A549 (cell line): ENCODE data around the gene HAAO. TPM values are rescaled to one million over a fixed set of nuclear protein-coding genes. Genes with fewer than 3 reads are reported as not detected.
A peak's percentile ranks its signal among the peaks of the same experiment; 100 is the strongest.

Experiments
- ATAC-seq, 2 experiments: fragments of 200-7000 bp in 1 of 2; fragments of >200 bp in 1 of 2; cut with Nextera tagmentation in 1 of 2; cut with Tn5 transposase in 1 of 2; 3 replicates each; pipeline versions ENCODE4 v1.8.0 to v1.9.1; 2018 to 2020; ENCODE audit warnings: mild to moderate bottlenecking in 1 of 2, moderate library complexity in 1 of 2
- CTCF ChIA-PET: fragments of 300-600 bp; sonication (Branson Sonifier 250); formaldehyde crosslinking; extraction: SDS; loops from one replicate; lab custom pipeline; 2021; ENCODE audit warnings: antibody characterized with exemption, inconsistent platforms; lab: Yijun Ruan, JAX
- POLR2A ChIA-PET: fragments of 350-600 bp; formaldehyde crosslinking; extraction: SDS; loops from one replicate; lab custom pipeline; 2021; ENCODE audit warnings: antibody characterized with exemption, inconsistent platforms; lab: Yijun Ruan, JAX
- DNase-seq, 2 experiments: peaks; one replicate each; pipeline versions ENCODE4 v3.0.0 to v3.0.0-alpha.2; 2011 to 2016; ENCODE audit warnings: low read depth in 1 of 2, low spot score in 1 of 2
- FAIRE-seq: peaks from 2 replicates; lab custom pipeline; 2011; peaks lifted over from hg19 to GRCh38; lab: Jason Lieb, UNC
- H3K27ac ChIP-seq, 2 experiments: fragments of >200 bp; sonication (Bioruptor Twin); formaldehyde crosslinking; 3 replicates each; pipeline ENCODE4 v1.5.1; 2016 to 2017
- H3K4me1 ChIP-seq: fragments of >200 bp; sonication (Bioruptor Twin); formaldehyde crosslinking; 3 replicates; pipeline ENCODE4 v1.6.1; 2016
- H3K4me2 ChIP-seq: fragments of >200 bp; sonication (Bioruptor Twin); formaldehyde crosslinking; 3 replicates; pipeline ENCODE4 v1.6.1; 2016
- H3K4me3 ChIP-seq: fragments of >200 bp; sonication (Bioruptor Twin); formaldehyde crosslinking; 3 replicates; pipeline ENCODE4 v1.5.1; 2016
- H3K9me3 ChIP-seq: fragments of >200 bp; sonication (Bioruptor Twin); formaldehyde crosslinking; 3 replicates; pipeline ENCODE4 v1.6.1; 2016
- CBX2 ChIP-seq: fragments of 200-600 bp; sonication (generic); IDR thresholded peaks from 2 replicates; pipeline ENCODE4 v1.6.1; 2016; ENCODE audit warnings: low read depth, mild to moderate bottlenecking, borderline replicate concordance
- CHD2 ChIP-seq: fragments of 150-350 bp; IDR thresholded peaks from 2 replicates; pipeline ENCODE4 v1.6.1; 2014; ENCODE audit warnings: low read length; ENCODE audit not compliant: partially characterized antibody
- CHD4 ChIP-seq: fragments of 200-600 bp; sonication (generic); IDR thresholded peaks from 2 replicates; pipeline ENCODE4 v1.6.1; 2016; ENCODE audit warnings: antibody characterized with exemption, mild to moderate bottlenecking, borderline replicate concordance
- FOSB ChIP-seq: fragments of 250-450 bp; sonication (Bioruptor Pico); IDR thresholded peaks from 2 replicates; pipeline ENCODE4 v1.5.0; 2020; ENCODE audit warnings: mild to moderate bottlenecking, moderate library complexity
- FOXS1 ChIP-seq: fragments of 250-450 bp; sonication (Bioruptor Pico); IDR thresholded peaks from 2 replicates; pipeline ENCODE4 v1.5.0; 2020; ENCODE audit warnings: mild to moderate bottlenecking, moderate library complexity
- HEYL ChIP-seq: fragments of 250-450 bp; sonication (Bioruptor Pico); IDR thresholded peaks from 2 replicates; pipeline ENCODE4 v1.8.0; 2021; ENCODE audit warnings: mild to moderate bottlenecking, moderate library complexity
- HOXB13 ChIP-seq: fragments of 250-450 bp; sonication (Bioruptor Pico); IDR thresholded peaks from 2 replicates; pipeline ENCODE4 v1.5.0; 2020; ENCODE audit warnings: low read depth, mild to moderate bottlenecking, moderate library complexity
- JUN ChIP-seq, 2 experiments: fragments of >200 bp; sonication (Bioruptor Twin); formaldehyde crosslinking; IDR thresholded peaks; 2 replicates in 1 of 2; 3 replicates in 1 of 2; pipeline ENCODE4 v1.6.1; 2016 to 2017
- KDM1A ChIP-seq: fragments of 200-600 bp; sonication (generic); IDR thresholded peaks from 2 replicates; pipeline ENCODE4 v1.6.1; 2016; ENCODE audit warnings: low read depth, mild to moderate bottlenecking
- MAZ ChIP-seq: fragments of 150-350 bp; IDR thresholded peaks from 2 replicates; pipeline ENCODE4 v1.6.1; 2014; ENCODE audit warnings: antibody characterized with exemption, low read depth, low read length, borderline replicate concordance
- NR3C1 ChIP-seq: fragments of >200 bp; sonication (Bioruptor Twin); formaldehyde crosslinking; IDR thresholded peaks from 3 replicates; pipeline ENCODE4 v1.6.1; 2017
- PHF8 ChIP-seq: fragments of 200-600 bp; sonication (generic); IDR thresholded peaks from 2 replicates; pipeline ENCODE4 v1.6.1; 2016; ENCODE audit warnings: low read depth, mild to moderate bottlenecking, antibody characterized with exemption, moderate library complexity, borderline replicate concordance
- POLR2AphosphoS2 ChIP-seq: conservative IDR thresholded peaks from 2 replicates; pipeline ENCODE4 v1.6.1; 2012; ENCODE audit warnings: low read length, improper control_type of control experiment, inconsistent platforms
- RARB ChIP-seq: fragments of 250-450 bp; sonication (Bioruptor Pico); IDR thresholded peaks from 2 replicates; pipeline ENCODE4 v1.8.0; 2021; ENCODE audit warnings: mild to moderate bottlenecking, moderate library complexity
- TP53 ChIP-seq: fragments of 250-450 bp; sonication (Bioruptor Pico); IDR thresholded peaks from 2 replicates; pipeline ENCODE4 v1.5.0; 2021; ENCODE audit warnings: mild to moderate bottlenecking, moderate library complexity
- ZC3H11A ChIP-seq: fragments of 450-650 bp; IDR thresholded peaks from 2 replicates; pipeline ENCODE4 v1.6.1; 2014; ENCODE audit warnings: antibody characterized with exemption, mild to moderate bottlenecking
- ZFP36 ChIP-seq: fragments of 450-650 bp; IDR thresholded peaks from 2 replicates; pipeline ENCODE4 v1.6.1; 2014; ENCODE audit warnings: borderline replicate concordance; ENCODE audit not compliant: partially characterized antibody
- ZNF302 ChIP-seq: fragments of 250-450 bp; sonication (Bioruptor Pico); IDR thresholded peaks from 2 replicates; pipeline ENCODE4 v1.9.0; 2021; ENCODE audit warnings: inconsistent platforms, mild to moderate bottlenecking, moderate library complexity
- WGBS: methylation state at CpG from one replicate; pipeline ENCODE4 v1.1.6; 2017; ENCODE audit errors: missing lambda C conversion rate; 5-methylcytosine and 5-hydroxymethylcytosine counted together
- polyA plus RNA-seq, 4 experiments: library from polyadenylated mRNA; depleted of rRNA in 3 of 4; stranded (reverse); fragments of >200 nt; fragmentation: RNase III in 1 of 4; extraction: RNeasy Plus Mini Kit Qiagen cat#74134 plus additional on column Dnase treatment in 1 of 4; gene quantifications; 2 replicates in 3 of 4; 3 replicates in 1 of 4; pipeline ENCODE4 v1.2.3, GENCODE V29; 2011 to 2017
- TF ChIP-seq, protein P1 (sequence below): IDR thresholded peaks from 2 replicates; pipeline ENCODE4 v1.6.1; 2012
- TF ChIP-seq, protein P2 (sequence below): fragments of 250-450 bp; sonication (Bioruptor Pico); IDR thresholded peaks from 2 replicates; pipeline ENCODE4 v1.5.0; 2020; ENCODE audit warnings: low read depth, mild to moderate bottlenecking, moderate library complexity
- TF ChIP-seq, protein P3 (sequence below): IDR thresholded peaks from 2 replicates; pipeline ENCODE4 v1.6.1; 2012

Gene HAAO
- polyA plus RNA-seq, 2 of the 4 experiments (the other 2 are of a cell fraction), result not detected

DNA sequence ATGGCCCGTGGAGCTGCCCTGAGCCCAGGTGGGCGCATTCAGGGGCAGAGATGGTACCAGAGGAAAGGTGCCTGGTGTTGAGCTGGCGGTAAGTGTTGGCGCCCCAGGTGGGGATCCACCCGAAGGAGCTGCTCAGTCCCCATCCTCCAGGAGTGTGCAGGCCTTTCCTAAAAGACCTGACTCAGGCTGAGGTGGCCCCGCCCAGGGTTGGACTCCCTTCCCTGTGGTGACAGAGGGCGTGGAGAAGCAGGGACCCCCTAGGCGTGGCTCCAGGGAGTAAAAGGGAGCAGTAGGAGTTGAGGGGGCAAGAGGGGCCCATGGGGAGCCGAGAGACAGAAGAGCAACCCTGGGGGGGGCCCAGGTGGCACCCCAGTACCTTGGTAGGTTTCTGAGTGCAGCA is 30.8 kb downstream of the HAAO start (continued):
- TF ChIP-seq, protein P1, sequence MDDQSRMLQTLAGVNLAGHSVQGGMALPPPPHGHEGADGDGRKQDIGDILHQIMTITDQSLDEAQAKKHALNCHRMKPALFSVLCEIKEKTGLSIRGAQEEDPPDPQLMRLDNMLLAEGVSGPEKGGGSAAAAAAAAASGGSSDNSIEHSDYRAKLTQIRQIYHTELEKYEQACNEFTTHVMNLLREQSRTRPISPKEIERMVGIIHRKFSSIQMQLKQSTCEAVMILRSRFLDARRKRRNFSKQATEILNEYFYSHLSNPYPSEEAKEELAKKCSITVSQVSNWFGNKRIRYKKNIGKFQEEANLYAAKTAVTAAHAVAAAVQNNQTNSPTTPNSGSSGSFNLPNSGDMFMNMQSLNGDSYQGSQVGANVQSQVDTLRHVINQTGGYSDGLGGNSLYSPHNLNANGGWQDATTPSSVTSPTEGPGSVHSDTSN, result no peak

DNA sequence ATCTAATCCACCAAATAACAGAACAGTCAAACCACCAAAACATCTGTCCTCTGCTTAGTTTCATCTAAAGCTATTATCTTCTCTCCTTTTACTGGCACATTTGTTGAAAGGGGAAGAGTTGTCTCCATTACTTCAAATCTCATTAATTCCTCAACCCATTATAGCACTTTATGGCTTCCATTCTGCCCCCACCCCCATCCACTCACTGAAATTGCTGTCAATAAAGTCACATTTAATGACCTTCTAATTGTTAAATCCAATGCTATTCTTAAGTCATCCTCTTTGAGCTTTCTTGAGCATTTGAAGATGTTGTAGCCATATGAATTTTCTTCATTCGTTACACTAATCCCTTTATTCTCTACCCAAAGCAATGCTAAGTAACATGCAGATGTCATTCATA is 33.6 kb downstream of the HAAO start:
- no peak for DNase-seq
- ChIA-PET CTCF (interaction anchor here (1.0 to 1.6 kb wide), 2 partner anchors 8 to 10 kb away, joined by 4 read pairs; no protein-coding TSS in a partner anchor), POLR2A (no interaction called here)
- H3K27ac ChIP-seq, result no peak overlapping the region
- no peak overlapping the region for H3K4me2 ChIP-seq
- TF ChIP-seq, protein P2, sequence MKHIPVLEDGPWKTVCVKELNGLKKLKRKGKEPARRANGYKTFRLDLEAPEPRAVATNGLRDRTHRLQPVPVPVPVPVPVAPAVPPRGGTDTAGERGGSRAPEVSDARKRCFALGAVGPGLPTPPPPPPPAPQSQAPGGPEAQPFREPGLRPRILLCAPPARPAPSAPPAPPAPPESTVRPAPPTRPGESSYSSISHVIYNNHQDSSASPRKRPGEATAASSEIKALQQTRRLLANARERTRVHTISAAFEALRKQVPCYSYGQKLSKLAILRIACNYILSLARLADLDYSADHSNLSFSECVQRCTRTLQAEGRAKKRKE (CRISPR knock-in tag), result no peak
- no peak for TF ChIP-seq FOSB
- TF ChIP-seq ZNF302 (CRISPR knock-in tag), result no peak
- TF ChIP-seq, protein P3, sequence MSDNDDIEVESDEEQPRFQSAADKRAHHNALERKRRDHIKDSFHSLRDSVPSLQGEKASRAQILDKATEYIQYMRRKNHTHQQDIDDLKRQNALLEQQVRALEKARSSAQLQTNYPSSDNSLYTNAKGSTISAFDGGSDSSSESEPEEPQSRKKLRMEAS, result no peak
- TF ChIP-seq ZC3H11A, result no peak
- TF ChIP-seq JUN (IDR thresholded peaks at IDR 0.05), result no peak
- TF ChIP-seq FOXS1 (CRISPR knock-in tag), result no peak
- no peak for TF ChIP-seq CHD4
- TF ChIP-seq NR3C1, result no peak
- no peak for TF ChIP-seq CBX2
- TF ChIP-seq HEYL (CRISPR knock-in tag), result no peak
- no peak for TF ChIP-seq TP53
- TF ChIP-seq POLR2AphosphoS2, result no peak
- 90% methylated on average over 1 of the region's 1 CpG for WGBS
- H3K4me1 ChIP-seq, result no peaks in the 10 kb centered on the region
- FAIRE-seq, result peak; percentile 56
- no peak for ATAC-seq
- H3K4me3 ChIP-seq, result no peak overlapping the region
- no peaks in the 10 kb centered on the region for H3K9me3 ChIP-seq

DNA sequence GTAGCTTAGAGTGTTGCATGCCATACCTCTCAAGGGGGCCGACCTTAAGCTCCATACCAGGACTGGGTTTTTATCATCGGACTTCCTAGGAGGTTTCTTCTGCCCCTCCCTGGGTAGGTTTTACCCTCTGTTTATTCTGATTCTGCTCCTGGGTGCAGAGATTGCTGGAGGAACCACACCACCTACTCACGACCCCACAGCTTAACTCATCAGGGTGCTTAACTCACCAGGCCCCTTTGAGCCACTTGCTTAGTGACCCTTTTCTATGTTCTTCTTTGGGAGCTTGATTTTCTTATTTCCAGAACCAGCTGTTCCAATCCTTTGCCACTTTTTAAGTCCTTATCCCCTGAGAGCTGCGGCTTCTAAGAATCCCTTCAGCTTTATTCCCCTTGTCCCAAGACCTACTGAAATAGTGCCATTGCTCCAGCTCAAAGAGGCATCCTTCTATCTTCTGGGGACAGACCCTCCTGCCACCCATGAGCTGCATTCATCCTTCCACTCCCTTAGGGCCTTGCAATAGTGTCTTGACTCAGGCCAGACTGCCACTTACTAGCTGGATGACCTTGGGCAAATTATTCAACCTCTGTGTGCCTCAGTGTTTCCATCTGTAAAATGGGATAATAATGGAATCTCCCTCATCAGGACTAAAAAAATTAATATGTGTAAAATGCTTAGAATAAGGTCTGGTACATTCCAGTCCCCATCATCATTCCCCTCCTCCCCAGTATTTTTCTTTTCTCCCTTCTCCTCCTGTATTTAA is 34.2 kb downstream of the HAAO start:
- TF ChIP-seq, protein P2 (CRISPR knock-in tag), result no peak
- TF ChIP-seq ZFP36, result no peak
- no peak for TF ChIP-seq HOXB13 (CRISPR knock-in tag)
- TF ChIP-seq KDM1A, result no peak
- TF ChIP-seq MAZ, result no peak
- TF ChIP-seq RARB (CRISPR knock-in tag), result no peak
- TF ChIP-seq PHF8, result no peak
- TF ChIP-seq CHD2, result no peak
- FAIRE-seq (no peak), ATAC-seq (no peak), DNase-seq (no peak)
- no peak overlapping the region for H3K4me3 ChIP-seq
- no peak overlapping the region for H3K4me2 ChIP-seq
- H3K9me3 ChIP-seq, result no peaks in the 10 kb centered on the region
- H3K4me1 ChIP-seq, result no peaks in the 10 kb centered on the region
- H3K27ac ChIP-seq, result no peak overlapping the region
- ChIA-PET CTCF (interaction anchor here (0.6 to 1.6 kb wide), 3 partner anchors 8 to 95 kb away, joined by 3 to 4 read pairs (median 4); no protein-coding TSS in a partner anchor), POLR2A (no interaction called here)
- 73% methylated on average over 4 of the region's 4 CpGs for WGBS
